ENCODE data around the gene PBX2. TPM values are rescaled to one million over a fixed set of nuclear protein-coding genes. Genes with fewer than 3 reads are reported as not detected.

Gene PBX2
- total and polyA plus RNA-seq, 2 experiments from 2014 or later, result 7.2 to 111 TPM

DNA sequence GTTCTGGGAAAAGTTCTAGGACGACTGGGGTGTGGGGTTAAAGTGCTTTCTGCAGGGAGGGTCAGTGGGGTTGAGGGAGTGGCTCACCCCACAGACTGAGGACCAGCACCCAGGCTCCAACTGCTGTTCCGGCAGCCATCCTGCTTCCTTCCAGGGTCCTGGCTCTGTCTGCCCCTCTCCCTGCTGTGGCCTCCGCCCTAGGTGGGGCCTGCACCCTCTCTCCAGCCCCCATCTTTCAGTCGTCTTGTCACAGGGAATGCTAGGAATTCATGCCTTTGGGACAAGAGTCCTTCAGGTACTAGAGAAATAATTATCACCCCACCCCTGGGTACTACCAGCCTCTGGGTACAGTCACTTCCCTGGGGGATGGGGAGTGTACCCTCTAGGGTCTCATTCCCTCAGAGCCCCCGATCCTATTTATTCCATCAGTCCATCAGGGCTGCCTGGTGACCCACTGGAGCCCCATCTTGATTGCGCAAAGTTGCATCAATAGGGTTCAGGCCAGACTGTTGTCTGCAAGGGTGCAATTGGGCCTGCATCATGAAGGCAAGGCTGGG is 5.8 kb downstream of the PBX2 start, which contains the start of gene AGER:
AGER (minus strand) TSS at position 170 of the 557 bp plus-strand sequence; CDS start at position 139, 31 bp downstream.
- Histone ChIP-seq H4K20me1 (replicated peaks; ENCODE audit: insufficient read depth) (no peaks in the 10 kb centered on the region), H3F3A (replicated peaks; ENCODE audit: low read depth) (peaks cover 13% of the 10 kb centered on the region), H2AFZ (no peak within 1 kb of the TSS), H3K36me3 (ENCODE audit: insufficient read depth) (peaks cover 5% of the 10 kb centered on the region), H3K4me1 (ENCODE audit: insufficient read depth) (peaks cover 12% of the 10 kb centered on the region), H3K27ac (ENCODE audit: low read depth) (no peak within 1 kb of the TSS), H3K79me2 (replicated peaks; ENCODE audit: insufficient read depth) (peaks cover 13% of the 10 kb centered on the region), H3K4me2 (no peak within 1 kb of the TSS; the same call in 1 of the 2 replicates), H3K4me3 (no peak within 1 kb of the TSS), H3K27me3 (ENCODE audit: insufficient read depth) (no peaks in the 10 kb centered on the region), H3K9me2 (ENCODE audit: insufficient read depth) (no peaks in the 10 kb centered on the region)
- no peaks in the 10 kb centered on the region; the same call in 2 of the 3 replicates for H3K9me3 Mint-ChIP-seq
- H3K27ac Mint-ChIP-seq, result peak within 1 kb of the TSS; percentile 62
- peaks cover 22% of the 10 kb centered on the region for H3K27me3 Mint-ChIP-seq (ENCODE audit: insufficient read depth, low read depth, poor library complexity)
- peaks cover 76% of the 10 kb centered on the region for H3K36me3 Mint-ChIP-seq (ENCODE audit: low read depth)
- TF ChIP-seq EZH2 (IDR thresholded peaks at IDR 0.05; ENCODE audit: low read depth, unreplicated experiment), result no peak
- TF ChIP-seq, protein P1, sequence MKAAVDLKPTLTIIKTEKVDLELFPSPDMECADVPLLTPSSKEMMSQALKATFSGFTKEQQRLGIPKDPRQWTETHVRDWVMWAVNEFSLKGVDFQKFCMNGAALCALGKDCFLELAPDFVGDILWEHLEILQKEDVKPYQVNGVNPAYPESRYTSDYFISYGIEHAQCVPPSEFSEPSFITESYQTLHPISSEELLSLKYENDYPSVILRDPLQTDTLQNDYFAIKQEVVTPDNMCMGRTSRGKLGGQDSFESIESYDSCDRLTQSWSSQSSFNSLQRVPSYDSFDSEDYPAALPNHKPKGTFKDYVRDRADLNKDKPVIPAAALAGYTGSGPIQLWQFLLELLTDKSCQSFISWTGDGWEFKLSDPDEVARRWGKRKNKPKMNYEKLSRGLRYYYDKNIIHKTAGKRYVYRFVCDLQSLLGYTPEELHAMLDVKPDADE (IDR thresholded peaks at IDR 0.05), result no peak
- no peak for TF ChIP-seq JUNB (IDR thresholded peaks at IDR 0.05; ENCODE audit: unreplicated experiment)
- H3K4me3 Mint-ChIP-seq, result no peak within 1 kb of the TSS
- ATAC-seq (no peak), DNase-seq (ENCODE audit: low spot score) (no peak)
- H3K4me1 Mint-ChIP-seq, result peaks cover 40% of the 10 kb centered on the region

DNA sequence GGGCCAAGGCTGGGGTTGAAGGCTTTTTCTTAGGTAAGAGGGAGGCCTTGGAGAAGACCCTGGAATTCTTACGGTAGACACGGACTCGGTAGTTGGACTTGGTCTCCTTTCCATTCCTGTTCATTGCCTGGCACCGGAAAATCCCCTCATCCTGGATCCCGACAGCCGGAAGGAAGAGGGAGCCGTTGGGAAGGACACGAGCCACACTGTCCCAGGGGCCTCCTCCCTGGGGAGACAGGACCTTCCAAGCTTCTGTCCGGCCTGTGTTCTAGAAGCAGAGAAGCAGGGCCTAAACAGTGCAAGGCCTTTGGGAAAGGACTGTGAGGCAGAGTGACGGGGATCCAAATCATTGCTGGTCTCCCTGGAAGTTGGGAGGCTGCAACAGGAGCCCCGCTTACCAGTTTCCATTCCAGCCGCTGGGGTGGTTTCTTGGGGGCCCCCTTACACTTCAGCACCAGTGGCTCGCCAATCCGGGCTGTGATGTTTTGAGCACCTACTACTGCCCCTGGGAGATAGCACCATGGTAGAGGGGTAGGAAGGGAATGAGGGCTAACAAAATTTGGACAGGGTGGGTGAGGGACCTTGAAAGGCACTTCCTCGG is 6.4 kb downstream of the PBX2 start:
- Histone ChIP-seq H3F3A (replicated peaks; ENCODE audit: low read depth) (peaks cover 13% of the 10 kb centered on the region), H3K36me3 (ENCODE audit: insufficient read depth) (peaks cover 5% of the 10 kb centered on the region), H4K20me1 (replicated peaks; ENCODE audit: insufficient read depth) (no peaks in the 10 kb centered on the region), H3K4me1 (ENCODE audit: insufficient read depth) (peaks cover 11% of the 10 kb centered on the region), H3K27me3 (ENCODE audit: insufficient read depth) (no peaks in the 10 kb centered on the region), H3K9me2 (ENCODE audit: insufficient read depth) (no peaks in the 10 kb centered on the region), H3K4me2 (no peak overlapping the region), H2AFZ (no peak overlapping the region), H3K4me3 (no peak overlapping the region), H3K27ac (ENCODE audit: low read depth) (no peak overlapping the region), H3K79me2 (replicated peaks; ENCODE audit: insufficient read depth) (peaks cover 13% of the 10 kb centered on the region)
- Mint-ChIP-seq H3K27ac (peak overlapping the region; percentile 62; the same call in 1 of the 2 replicates), H3K27me3 (ENCODE audit: insufficient read depth, low read depth, poor library complexity) (peaks cover 17% of the 10 kb centered on the region), H3K4me1 (peaks cover 40% of the 10 kb centered on the region), H3K9me3 (no peaks in the 10 kb centered on the region; the same call in 2 of the 3 replicates), H3K36me3 (ENCODE audit: low read depth) (peaks cover 76% of the 10 kb centered on the region), H3K4me3 (no peak overlapping the region)
- ATAC-seq (no peak), DNase-seq (ENCODE audit: low spot score) (no peak)
- TF ChIP-seq, protein P2, sequence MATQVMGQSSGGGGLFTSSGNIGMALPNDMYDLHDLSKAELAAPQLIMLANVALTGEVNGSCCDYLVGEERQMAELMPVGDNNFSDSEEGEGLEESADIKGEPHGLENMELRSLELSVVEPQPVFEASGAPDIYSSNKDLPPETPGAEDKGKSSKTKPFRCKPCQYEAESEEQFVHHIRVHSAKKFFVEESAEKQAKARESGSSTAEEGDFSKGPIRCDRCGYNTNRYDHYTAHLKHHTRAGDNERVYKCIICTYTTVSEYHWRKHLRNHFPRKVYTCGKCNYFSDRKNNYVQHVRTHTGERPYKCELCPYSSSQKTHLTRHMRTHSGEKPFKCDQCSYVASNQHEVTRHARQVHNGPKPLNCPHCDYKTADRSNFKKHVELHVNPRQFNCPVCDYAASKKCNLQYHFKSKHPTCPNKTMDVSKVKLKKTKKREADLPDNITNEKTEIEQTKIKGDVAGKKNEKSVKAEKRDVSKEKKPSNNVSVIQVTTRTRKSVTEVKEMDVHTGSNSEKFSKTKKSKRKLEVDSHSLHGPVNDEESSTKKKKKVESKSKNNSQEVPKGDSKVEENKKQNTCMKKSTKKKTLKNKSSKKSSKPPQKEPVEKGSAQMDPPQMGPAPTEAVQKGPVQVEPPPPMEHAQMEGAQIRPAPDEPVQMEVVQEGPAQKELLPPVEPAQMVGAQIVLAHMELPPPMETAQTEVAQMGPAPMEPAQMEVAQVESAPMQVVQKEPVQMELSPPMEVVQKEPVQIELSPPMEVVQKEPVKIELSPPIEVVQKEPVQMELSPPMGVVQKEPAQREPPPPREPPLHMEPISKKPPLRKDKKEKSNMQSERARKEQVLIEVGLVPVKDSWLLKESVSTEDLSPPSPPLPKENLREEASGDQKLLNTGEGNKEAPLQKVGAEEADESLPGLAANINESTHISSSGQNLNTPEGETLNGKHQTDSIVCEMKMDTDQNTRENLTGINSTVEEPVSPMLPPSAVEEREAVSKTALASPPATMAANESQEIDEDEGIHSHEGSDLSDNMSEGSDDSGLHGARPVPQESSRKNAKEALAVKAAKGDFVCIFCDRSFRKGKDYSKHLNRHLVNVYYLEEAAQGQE (IDR thresholded peaks at IDR 0.05; ENCODE audit: unreplicated experiment), result no peak
- TF ChIP-seq ZNF114 (CRISPR knock-in tag; IDR thresholded peaks at IDR 0.05) (no peak), NANOG (IDR thresholded peaks at IDR 0.05; ENCODE audit: borderline replicate concordance) (no peak), POLR2AphosphoS5 (IDR thresholded peaks at IDR 0.05; ENCODE audit: low read depth) (no peak), CREB1 (CRISPR knock-in tag; IDR thresholded peaks at IDR 0.05; ENCODE audit: low read depth) (no peak), JUNB (IDR thresholded peaks at IDR 0.05; ENCODE audit: unreplicated experiment) (no peak), STAT1 (IDR thresholded peaks at IDR 0.05; ENCODE audit: unreplicated experiment) (no peak), EZH2 (IDR thresholded peaks at IDR 0.05; ENCODE audit: low read depth, unreplicated experiment) (no peak), EZH2phosphoT487 (IDR thresholded peaks at IDR 0.05; ENCODE audit: unreplicated experiment) (no peak)
- TF ChIP-seq, protein P1 (IDR thresholded peaks at IDR 0.05), result no peak
- TF ChIP-seq, protein P3, sequence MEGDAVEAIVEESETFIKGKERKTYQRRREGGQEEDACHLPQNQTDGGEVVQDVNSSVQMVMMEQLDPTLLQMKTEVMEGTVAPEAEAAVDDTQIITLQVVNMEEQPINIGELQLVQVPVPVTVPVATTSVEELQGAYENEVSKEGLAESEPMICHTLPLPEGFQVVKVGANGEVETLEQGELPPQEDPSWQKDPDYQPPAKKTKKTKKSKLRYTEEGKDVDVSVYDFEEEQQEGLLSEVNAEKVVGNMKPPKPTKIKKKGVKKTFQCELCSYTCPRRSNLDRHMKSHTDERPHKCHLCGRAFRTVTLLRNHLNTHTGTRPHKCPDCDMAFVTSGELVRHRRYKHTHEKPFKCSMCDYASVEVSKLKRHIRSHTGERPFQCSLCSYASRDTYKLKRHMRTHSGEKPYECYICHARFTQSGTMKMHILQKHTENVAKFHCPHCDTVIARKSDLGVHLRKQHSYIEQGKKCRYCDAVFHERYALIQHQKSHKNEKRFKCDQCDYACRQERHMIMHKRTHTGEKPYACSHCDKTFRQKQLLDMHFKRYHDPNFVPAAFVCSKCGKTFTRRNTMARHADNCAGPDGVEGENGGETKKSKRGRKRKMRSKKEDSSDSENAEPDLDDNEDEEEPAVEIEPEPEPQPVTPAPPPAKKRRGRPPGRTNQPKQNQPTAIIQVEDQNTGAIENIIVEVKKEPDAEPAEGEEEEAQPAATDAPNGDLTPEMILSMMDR (conservative IDR thresholded peaks at IDR 0.05; ENCODE audit: low read depth in 2 of 2), result no peak
